Measurements from ENCODE around the gene CD48.
"Not testable (repeated sequence)": the region's sequence is repeated elsewhere in the genome, so short reads cannot be mapped to it uniquely, and the experiment has no call there.

- not testable (repeated sequence) for TF ChIP-seq CTCF (optimal IDR thresholded peaks at IDR 0.05 in 1 of 3, IDR thresholded peaks at IDR 0.05 in 1 of 3, conservative IDR thresholded peaks at IDR 0.05 in 1 of 3; ENCODE audit: extremely low read depth in 1 of 3, insufficient read depth in 2 of 3, low read length in 3 of 3); EZH2 (IDR thresholded peaks at IDR 0.05; ENCODE audit: low read length)
These were observed 59.5 kb downstream of the CD48 start for GRCh38 chr1:160652065-160652641.

Data from keratinocyte (primary cell).